OCI-LY1 (cell line): Measurements from ENCODE around the gene PPP1R36.
"Not testable (repeated sequence)": the region's sequence is repeated elsewhere in the genome, so short reads cannot be mapped to it uniquely, and the experiment has no call there.

Experiments
- H2AFZ ChIP-seq: fragments of 200-600 bp; sonication (generic), shearing (Covaris generic); 2 replicates; pipeline ENCODE4 v1.6.0; 2014; ENCODE audit warnings: antibody characterized with exemption, mild to moderate bottlenecking, low read length
- H3F3A ChIP-seq: fragments of 200-600 bp; sonication (generic), shearing (Covaris generic); 2 replicates; pipeline ENCODE4 v1.6.0; 2014; ENCODE audit warnings: mild to moderate bottlenecking, antibody characterized with exemption, low read length, moderate library complexity; ENCODE audit not compliant: insufficient read depth
- H3K27ac ChIP-seq: fragments of 200-600 bp; sonication (generic); 2 replicates; pipeline ENCODE4 v1.5.1; 2014; ENCODE audit warnings: low read length, mixed run types, mild to moderate bottlenecking, low read depth; ENCODE audit not compliant: poor library complexity, severe bottlenecking
- H3K27me3 ChIP-seq: fragments of 200-600 bp; sonication (generic); 2 replicates; pipeline ENCODE4 v1.6.0; 2014; ENCODE audit warnings: antibody characterized with exemption, mild to moderate bottlenecking, low read length, moderate library complexity; ENCODE audit not compliant: insufficient read depth
- H3K36me3 ChIP-seq: fragments of 200-600 bp; sonication (generic); 2 replicates; pipeline ENCODE4 v1.6.1; 2014; ENCODE audit warnings: mild to moderate bottlenecking, antibody characterized with exemption, low read length, moderate library complexity, mixed read lengths; ENCODE audit not compliant: insufficient read depth
- H3K4me1 ChIP-seq: fragments of 200-600 bp; sonication (generic); 2 replicates; pipeline ENCODE4 v1.5.1; 2014; ENCODE audit warnings: mild to moderate bottlenecking, low read length, moderate library complexity; ENCODE audit not compliant: insufficient read depth, severe bottlenecking
- H3K4me2 ChIP-seq: fragments of 200-600 bp; sonication (generic), shearing (Covaris generic); 2 replicates; pipeline ENCODE4 v1.6.1; 2014; ENCODE audit warnings: low read length
- H3K4me3 ChIP-seq: fragments of 200-600 bp; sonication (generic); 2 replicates; pipeline ENCODE4 v1.5.1; 2014; ENCODE audit warnings: low read length, low read depth, mild to moderate bottlenecking, mixed read lengths; ENCODE audit not compliant: poor library complexity, severe bottlenecking
- H3K79me2 ChIP-seq: fragments of 200-600 bp; shearing (Covaris generic); 2 replicates; pipeline ENCODE4 v1.6.1; 2016; ENCODE audit warnings: mixed run types, low read length, mixed read lengths; ENCODE audit not compliant: insufficient read depth
- H3K9ac ChIP-seq: fragments of 200-600 bp; sonication (generic), shearing (Covaris generic); 2 replicates; pipeline ENCODE4 v1.6.1; 2014; ENCODE audit warnings: mild to moderate bottlenecking, low read length, mixed read lengths
- H3K9me2 ChIP-seq: fragments of 200-600 bp; sonication (generic), shearing (Covaris generic); 2 replicates; pipeline ENCODE4 v1.6.1; 2014; ENCODE audit warnings: low read depth, mild to moderate bottlenecking, low read length, mixed read lengths
- H3K9me3 ChIP-seq: fragments of 200-600 bp; shearing (Covaris generic); 2 replicates; pipeline ENCODE4 v1.6.1; 2014; ENCODE audit warnings: low read length, mixed read lengths
- H4K20me1 ChIP-seq: fragments of 200-600 bp; sonication (generic), shearing (Covaris generic); 2 replicates; pipeline ENCODE4 v1.6.0; 2016; ENCODE audit warnings: mild to moderate bottlenecking, low read length; ENCODE audit not compliant: insufficient read depth
- EZH2 ChIP-seq: fragments of 200-600 bp; sonication (generic), shearing (Covaris generic); IDR thresholded peaks from 2 replicates; pipeline ENCODE4 v1.8.0; 2017; ENCODE audit warnings: borderline replicate concordance, mixed run types, mild to moderate bottlenecking, antibody characterized with exemption, low read length, moderate library complexity, mixed read lengths
- TF ChIP-seq, protein P1 (sequence below): fragments of 200-600 bp; sonication (generic), shearing (Covaris generic); IDR thresholded peaks from 2 replicates; pipeline ENCODE4 v1.5.1; 2017; ENCODE audit warnings: mild to moderate bottlenecking, antibody characterized with exemption, low read length, moderate library complexity, mixed read lengths

PPP1R36 gene

GRCh38 chr14:64614805-64615391 lies 65.1 kb downstream of the PPP1R36 start:
- TF ChIP-seq, protein P1, sequence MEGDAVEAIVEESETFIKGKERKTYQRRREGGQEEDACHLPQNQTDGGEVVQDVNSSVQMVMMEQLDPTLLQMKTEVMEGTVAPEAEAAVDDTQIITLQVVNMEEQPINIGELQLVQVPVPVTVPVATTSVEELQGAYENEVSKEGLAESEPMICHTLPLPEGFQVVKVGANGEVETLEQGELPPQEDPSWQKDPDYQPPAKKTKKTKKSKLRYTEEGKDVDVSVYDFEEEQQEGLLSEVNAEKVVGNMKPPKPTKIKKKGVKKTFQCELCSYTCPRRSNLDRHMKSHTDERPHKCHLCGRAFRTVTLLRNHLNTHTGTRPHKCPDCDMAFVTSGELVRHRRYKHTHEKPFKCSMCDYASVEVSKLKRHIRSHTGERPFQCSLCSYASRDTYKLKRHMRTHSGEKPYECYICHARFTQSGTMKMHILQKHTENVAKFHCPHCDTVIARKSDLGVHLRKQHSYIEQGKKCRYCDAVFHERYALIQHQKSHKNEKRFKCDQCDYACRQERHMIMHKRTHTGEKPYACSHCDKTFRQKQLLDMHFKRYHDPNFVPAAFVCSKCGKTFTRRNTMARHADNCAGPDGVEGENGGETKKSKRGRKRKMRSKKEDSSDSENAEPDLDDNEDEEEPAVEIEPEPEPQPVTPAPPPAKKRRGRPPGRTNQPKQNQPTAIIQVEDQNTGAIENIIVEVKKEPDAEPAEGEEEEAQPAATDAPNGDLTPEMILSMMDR, result no peak
- no peak for TF ChIP-seq EZH2
- H3K9me3 ChIP-seq, result no peaks in the 10 kb centered on the region
- H3F3A ChIP-seq, result no peaks in the 10 kb centered on the region
- no peaks in the 10 kb centered on the region for H3K79me2 ChIP-seq
- H3K4me2 ChIP-seq, result no peak overlapping the region
- H3K9ac ChIP-seq, result no peak overlapping the region
- H3K27me3 ChIP-seq, result no peaks in the 10 kb centered on the region; the same call in 1 of the 2 replicates
- H4K20me1 ChIP-seq, result no peaks in the 10 kb centered on the region
- H3K36me3 ChIP-seq, result no peaks in the 10 kb centered on the region
- no peak overlapping the region for H2AFZ ChIP-seq
- H3K9me2 ChIP-seq, result no peaks in the 10 kb centered on the region
- no peak overlapping the region for H3K4me3 ChIP-seq
- H3K4me1 ChIP-seq, result no peaks in the 10 kb centered on the region
- no peak overlapping the region for H3K27ac ChIP-seq

GRCh38 chr14:64617872-64618408 lies 68.2 kb downstream of the PPP1R36 start:
- not testable (repeated sequence) for H3K36me3 ChIP-seq, H3F3A ChIP-seq, H3K9me2 ChIP-seq, H3K4me3 ChIP-seq, H2AFZ ChIP-seq, H3K9ac ChIP-seq, H3K27me3 ChIP-seq, H3K4me2 ChIP-seq, H3K4me1 ChIP-seq, H4K20me1 ChIP-seq, H3K9me3 ChIP-seq, H3K79me2 ChIP-seq, H3K27ac ChIP-seq

GRCh38 chr14:64620910-64621309 lies 71.1 kb downstream of the PPP1R36 start:
- no peaks in the 10 kb centered on the region for H3F3A ChIP-seq
- H3K9ac ChIP-seq, result no peak overlapping the region
- no peaks in the 10 kb centered on the region for H3K4me1 ChIP-seq
- H3K4me3 ChIP-seq, result no peak overlapping the region
- H3K27me3 ChIP-seq, result no peaks in the 10 kb centered on the region; the same call in 1 of the 2 replicates
- TF ChIP-seq, protein P1, result no peak
- no peak for TF ChIP-seq EZH2
- no peaks in the 10 kb centered on the region for H4K20me1 ChIP-seq
- H3K27ac ChIP-seq, result no peak overlapping the region
- no peaks in the 10 kb centered on the region for H3K79me2 ChIP-seq
- no peaks in the 10 kb centered on the region for H3K9me2 ChIP-seq
- no peak overlapping the region for H3K4me2 ChIP-seq
- no peak overlapping the region for H2AFZ ChIP-seq
- no peaks in the 10 kb centered on the region for H3K36me3 ChIP-seq
- H3K9me3 ChIP-seq, result no peaks in the 10 kb centered on the region

DNA sequence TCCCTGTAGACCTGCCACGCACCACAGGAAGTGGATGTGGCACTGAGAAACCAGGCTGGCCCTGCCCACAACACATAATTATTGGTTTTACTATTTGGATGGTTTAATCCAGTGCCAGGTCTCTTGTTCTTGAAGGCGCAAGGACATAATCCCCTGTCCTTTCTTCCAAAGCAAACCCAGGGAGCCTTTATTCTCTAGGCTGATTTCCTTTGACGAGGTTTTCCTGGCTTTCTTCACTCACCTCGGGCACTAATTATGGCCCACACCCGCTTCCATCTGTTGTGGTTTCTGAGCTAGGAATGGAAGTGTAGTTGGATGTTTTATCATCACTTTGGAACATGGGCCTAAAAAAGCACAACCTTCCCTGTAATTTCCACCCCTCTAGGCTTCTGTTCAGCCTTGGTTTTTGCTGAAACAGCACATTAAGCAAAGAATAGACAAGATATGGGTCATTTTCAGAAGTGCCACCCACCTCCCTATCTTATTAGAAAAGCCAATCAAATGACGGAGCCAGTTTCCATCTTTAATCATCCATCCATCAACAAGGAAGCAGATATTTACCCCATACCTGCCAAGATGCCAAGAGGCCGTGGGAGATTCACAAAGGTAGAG lies 73.9 kb downstream of the PPP1R36 start:
- no peak overlapping the region for H3K4me3 ChIP-seq
- H3F3A ChIP-seq, result no peaks in the 10 kb centered on the region
- no peak overlapping the region for H3K9ac ChIP-seq
- H3K4me2 ChIP-seq, result no peak overlapping the region
- no peaks in the 10 kb centered on the region for H3K9me3 ChIP-seq
- no peaks in the 10 kb centered on the region for H3K36me3 ChIP-seq
- H3K9me2 ChIP-seq, result no peaks in the 10 kb centered on the region
- H3K4me1 ChIP-seq, result no peaks in the 10 kb centered on the region
- H3K27me3 ChIP-seq, result no peaks in the 10 kb centered on the region; the same call in 1 of the 2 replicates
- TF ChIP-seq, protein P1, result no peak
- TF ChIP-seq EZH2, result no peak
- no peak overlapping the region for H2AFZ ChIP-seq
- no peak overlapping the region for H3K27ac ChIP-seq
- no peaks in the 10 kb centered on the region for H4K20me1 ChIP-seq
- no peaks in the 10 kb centered on the region for H3K79me2 ChIP-seq
